NT2/D1 (cell line): ENCODE measurements around the gene KCNK2.

Experiments
- SUZ12 ChIP-seq: IDR thresholded peaks from 2 replicates; pipeline ENCODE4 v1.6.1; 2011; ENCODE audit not compliant: insufficient read length, insufficient read depth; ENCODE audit errors: extremely low read depth
- YY1 ChIP-seq: IDR thresholded peaks from 2 replicates; pipeline ENCODE4 v1.6.1; 2011; ENCODE audit not compliant: insufficient read length, insufficient read depth
- ZNF274 ChIP-seq: IDR thresholded peaks from 2 replicates; pipeline ENCODE4 v1.6.1; 2011; ENCODE audit warnings: mild to moderate bottlenecking, low read depth, low read length

DNA sequence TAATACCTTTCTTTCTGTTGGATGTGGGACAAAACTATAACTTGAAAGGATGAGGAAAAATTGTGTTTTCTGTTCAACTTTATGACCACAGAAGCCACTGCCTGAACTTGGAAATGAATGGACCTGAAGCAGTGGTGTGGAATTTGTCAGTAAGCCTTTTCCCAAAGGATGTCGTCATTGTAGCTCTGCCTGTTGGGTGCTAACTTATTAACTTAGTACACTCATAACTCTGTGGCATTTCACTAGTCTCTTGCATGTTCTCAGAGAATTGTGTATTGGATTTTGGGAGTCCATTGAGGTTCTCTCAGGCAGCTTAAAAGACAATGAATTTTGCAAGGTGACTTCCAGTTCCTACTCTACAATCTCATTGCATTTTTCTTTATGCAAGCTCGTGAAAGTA lies 49.6 kb downstream of the KCNK2 start:
- no peak for TF ChIP-seq YY1
- TF ChIP-seq SUZ12: no peak
- no peak for TF ChIP-seq ZNF274
